Fibroblast of gingiva (primary cell): Measurements from ENCODE around the gene CD34.

Source experiments
- DNase-seq: peaks from one replicate; pipeline ENCODE4 v3.0.0-alpha.2; 2011; ENCODE audit warnings: low read depth

The CD34 gene

GRCh38 chr1:207873055-207873890 lies 37.7 kb downstream of the CD34 start:
- no peak for DNase-seq

GRCh38 chr1:207872621-207873020 lies 38.3 kb downstream of the CD34 start:
- no peak for DNase-seq

DNA sequence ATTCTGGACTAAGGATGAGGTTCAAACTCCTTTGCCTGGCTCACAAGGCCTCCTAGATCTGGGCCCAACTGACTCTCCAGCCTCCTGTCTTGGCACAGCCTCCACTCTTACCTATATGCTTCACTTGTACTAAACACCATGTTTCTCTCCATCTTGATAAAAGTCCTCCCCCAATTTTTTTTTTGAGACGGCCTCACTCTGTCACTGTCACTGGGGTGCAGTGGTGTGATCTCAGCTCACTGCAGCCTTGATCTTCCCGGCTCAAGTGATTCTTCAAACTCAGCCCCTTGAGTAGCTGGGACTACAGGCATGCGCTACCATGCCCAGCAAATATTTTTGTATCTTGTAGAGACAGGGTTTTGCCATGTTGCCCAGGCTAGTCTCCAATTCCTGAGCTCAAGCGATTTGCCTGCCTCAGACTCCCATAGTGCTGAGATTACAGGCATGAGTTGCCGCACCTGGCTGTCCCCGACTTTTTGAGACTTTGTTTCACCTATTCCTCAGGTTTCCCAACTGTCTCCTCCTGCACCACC lies 39.7 kb downstream of the CD34 start:
- no peak for DNase-seq

GRCh38 chr1:207870306-207871031 lies 40.5 kb downstream of the CD34 start:
- DNase-seq: no peak

- no peak for DNase-seq
Measured at GRCh38 chr1:207869859-207870258, 41.1 kb downstream of the CD34 start.

GRCh38 chr1:207868774-207869721 lies 41.9 kb downstream of the CD34 start:
- DNase-seq: peak; percentile 61

DNA sequence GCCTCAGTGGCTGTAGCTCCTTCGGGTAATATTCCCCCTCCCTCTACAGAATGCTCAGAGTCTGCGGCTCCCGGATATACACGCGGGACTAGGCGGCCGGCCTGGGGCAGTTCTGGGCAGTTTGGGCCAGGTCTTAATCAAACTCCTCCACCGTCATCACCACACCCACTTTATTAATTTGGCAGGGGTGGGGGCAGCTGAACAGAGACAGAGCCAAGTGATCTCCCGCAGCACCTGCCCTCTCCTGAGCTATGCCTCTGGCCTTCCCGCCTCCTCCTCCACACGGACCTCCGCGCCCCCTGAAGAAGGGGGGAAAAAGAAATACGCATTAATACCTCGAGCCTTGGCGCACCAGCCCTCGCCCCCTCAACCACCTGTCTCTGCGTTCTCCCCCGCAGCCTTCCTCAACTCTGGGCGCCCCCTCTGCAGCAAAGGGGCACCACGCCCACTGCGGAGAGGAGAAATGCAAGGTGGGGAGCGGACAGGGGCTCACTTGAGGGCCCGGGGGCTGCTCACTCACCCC lies 42.6 kb downstream of the CD34 start:
- peak; percentile 45 for DNase-seq

DNA sequence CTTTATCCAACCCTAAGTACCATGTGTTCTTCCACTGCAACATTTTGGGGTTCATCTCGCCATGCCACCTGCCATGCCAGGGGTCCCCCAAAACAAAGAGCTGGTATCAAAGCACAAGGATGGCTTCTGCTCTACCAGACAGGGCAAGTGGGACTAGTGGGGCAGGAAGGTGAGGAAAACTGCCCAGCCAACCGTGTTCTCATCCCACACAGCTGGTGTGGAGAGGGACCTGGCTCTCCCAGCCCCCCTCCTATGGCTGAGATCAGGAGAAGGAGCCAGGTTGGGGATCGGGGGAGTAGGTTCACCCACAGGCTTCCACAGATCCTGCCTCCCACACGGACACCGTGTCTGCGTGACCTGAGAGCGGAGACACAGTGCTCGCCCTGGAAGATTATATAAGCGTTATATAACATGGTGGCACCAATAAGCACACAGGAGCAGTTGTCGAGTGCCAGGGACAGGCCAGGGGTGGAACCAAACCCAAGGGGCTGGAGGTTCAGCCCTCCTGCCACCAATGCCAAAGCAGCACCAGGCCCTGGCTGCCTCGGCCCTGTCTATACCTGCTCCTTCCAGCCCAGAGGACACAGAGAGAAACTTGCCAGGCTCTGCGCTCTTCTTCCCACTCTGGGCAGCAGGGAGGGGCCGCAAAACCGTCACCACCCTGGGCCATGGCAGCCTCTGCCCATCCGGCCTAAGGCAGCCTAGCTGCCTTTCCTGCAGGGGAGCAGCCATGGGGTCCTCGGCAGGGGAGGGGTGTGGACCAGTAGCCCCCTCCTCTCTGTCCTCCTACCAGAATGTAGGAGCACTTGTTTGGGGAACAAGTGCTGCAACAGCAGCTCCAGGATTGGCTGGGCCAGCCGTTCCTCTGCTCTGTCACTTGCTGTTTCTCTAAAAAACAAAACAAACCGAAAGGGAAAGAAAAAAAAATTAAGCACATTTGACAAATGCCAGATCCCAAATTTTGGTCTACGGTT lies 43.5 kb downstream of the CD34 start:
- peak; percentile 25 for DNase-seq

DNA sequence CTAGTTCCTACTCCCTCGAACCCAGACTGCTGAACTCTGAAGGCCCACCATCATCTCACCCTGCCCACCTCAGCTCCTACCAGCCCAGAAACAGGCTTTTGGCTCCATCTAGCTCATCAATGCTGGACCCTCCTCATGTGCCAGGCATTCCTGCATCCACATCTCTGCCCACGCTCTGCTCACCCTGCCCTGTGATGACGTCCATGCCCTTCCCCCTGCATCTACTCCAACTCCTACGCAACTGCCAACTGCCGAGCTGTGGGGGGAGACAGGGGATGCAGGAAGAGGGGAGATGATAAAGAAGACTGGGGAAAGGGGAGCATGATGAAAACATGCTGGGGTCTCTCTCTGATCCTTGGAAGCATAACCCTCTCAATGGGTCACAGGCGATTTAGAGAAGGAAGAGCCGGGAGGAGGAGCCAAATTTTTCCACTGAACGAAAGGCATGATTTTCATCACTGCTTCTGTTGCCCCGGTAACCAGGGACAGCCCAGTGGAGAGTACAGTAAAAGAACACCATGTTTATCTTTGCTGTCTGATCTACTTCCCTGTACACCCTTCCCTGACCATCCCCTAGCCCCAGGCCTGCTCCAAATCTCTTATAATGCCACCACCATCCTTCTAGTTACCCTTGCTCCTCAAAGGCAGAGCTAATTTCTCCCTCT lies 44.3 kb downstream of the CD34 start:
- peak; percentile 89 for DNase-seq

- no peak for DNase-seq
Measured at GRCh38 chr1:207863893-207864535, 46.9 kb downstream of the CD34 start.

- DNase-seq: peak; percentile 71
Measured at GRCh38 chr1:207862241-207862787, 48.6 kb downstream of the CD34 start.

- DNase-seq: no peak
Measured at GRCh38 chr1:207861442-207862177, 49.3 kb downstream of the CD34 start.

- DNase-seq: no peak
Measured at GRCh38 chr1:207860531-207860930, 50.4 kb downstream of the CD34 start.

DNA sequence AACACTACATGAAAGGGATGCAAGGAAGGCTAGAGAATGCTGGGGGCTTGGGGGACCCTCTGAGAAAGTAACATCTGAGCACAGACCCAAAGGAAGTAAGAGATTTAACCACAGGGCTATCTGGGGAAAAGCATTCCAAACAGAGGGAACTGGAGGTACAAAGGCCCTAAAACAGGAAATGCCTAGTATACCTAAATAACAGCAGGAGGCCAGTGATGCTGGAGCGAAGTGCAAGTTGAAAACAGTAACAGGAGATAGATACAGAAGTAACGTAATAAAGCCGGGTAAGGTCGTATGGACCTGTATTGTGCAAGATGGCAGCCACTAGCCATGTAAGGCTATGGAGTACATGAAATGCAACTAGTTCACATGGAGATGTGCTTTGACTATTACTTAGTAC lies 52.1 kb downstream of the CD34 start:
- DNase-seq: peak; percentile 27

- DNase-seq: peak; percentile 76
Measured at GRCh38 chr1:207858281-207858680, 52.6 kb downstream of the CD34 start.

GRCh38 chr1:207857447-207857846 lies 53.5 kb downstream of the CD34 start:
- no peak for DNase-seq

DNA sequence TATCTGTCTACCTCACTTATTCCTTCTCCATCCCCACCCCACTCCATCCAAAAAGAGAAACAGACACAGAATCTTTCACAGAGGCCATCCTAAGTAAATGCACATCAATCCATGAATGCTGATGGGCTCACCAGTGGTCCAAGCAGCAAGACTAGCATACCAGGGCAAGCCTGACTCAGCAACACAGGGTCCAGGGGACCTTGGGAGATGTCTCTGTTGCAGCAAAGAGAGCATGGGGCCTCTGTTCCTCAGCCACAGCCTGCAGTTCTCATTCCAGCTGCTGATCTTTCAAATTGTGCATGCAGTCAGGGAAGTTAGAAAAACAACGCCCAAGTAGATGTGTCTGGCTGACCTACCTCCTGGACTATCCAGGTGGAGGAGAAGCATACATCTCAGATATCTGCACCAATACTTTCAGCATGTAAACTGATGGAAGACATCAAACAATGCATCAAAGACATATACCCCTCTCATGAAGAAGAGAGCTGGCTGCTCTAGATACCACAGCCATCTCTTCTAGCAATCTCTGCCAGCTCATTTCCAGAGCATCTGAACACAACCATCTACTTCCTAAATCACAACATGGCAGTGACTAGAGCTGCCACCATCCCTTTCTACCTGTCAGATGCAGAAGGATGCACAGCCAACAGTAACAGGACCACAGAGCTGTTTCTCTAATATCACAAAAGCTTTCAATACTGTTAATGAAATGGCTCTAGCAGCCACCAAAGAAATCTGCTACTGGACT lies 54.5 kb downstream of the CD34 start:
- no peak for DNase-seq

DNA sequence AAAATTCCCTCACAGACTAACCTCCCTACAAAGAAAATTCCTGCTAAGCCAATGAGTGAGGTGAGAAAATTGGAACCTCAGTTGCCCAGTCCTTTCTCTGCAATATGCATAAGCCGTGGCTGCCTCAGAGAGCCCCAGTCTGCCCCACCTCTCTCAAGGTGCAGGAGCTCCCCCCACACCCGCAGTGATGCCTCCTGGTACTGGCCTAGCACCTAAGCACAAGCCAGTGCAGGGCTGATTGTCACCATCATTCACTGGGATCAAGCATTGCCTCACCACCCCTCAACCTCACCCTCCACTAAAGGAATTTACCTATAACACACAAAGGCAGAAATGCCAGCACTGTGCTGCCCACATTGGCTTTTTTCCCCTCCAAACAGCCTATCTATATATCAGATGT lies 56.9 kb downstream of the CD34 start:
- no peak for DNase-seq
